Esophagus squamous epithelium (tissue), 5 donors: ENCODE results near the gene ATP12A. TPM values are rescaled to one million over a fixed set of nuclear protein-coding genes. Genes with fewer than 3 reads are reported as not detected.

Experiments used
- DNase-seq: peaks from one replicate; lab custom pipeline; 2025; lab: John Stamatoyannopoulos, UW
- H3K27ac ChIP-seq, 4 donors: fragments of 200-600 bp; sonication (generic); one replicate each; pipeline ENCODE4 v1.5.1; 2016 to 2019; ENCODE audit warnings: mild to moderate bottlenecking in 1 of 4
- H3K27me3 ChIP-seq, 4 donors: fragments of 200-600 bp; sonication (generic); 1 replicate in 3 of 4; 2 replicates in 1 of 4; pipeline versions ENCODE4 v1.5.1 to v1.6.0; 2017 to 2021; ENCODE audit warnings: antibody characterized with exemption in 1 of 4
- H3K36me3 ChIP-seq, 3 donors: fragments of 200-600 bp; sonication (generic); one replicate each; pipeline ENCODE4 v1.5.1; 2016 to 2019
- H3K4me1 ChIP-seq, 3 donors: fragments of 200-600 bp; sonication (generic); one replicate each; pipeline ENCODE4 v1.5.1; 2017 to 2019
- H3K4me3 ChIP-seq, 4 donors: fragments of 200-600 bp; sonication (generic); 1 replicate in 3 of 4; 2 replicates in 1 of 4; pipeline ENCODE4 v1.5.1; 2016 to 2019; ENCODE audit warnings: mild to moderate bottlenecking in 2 of 4, moderate library complexity in 1 of 4
- H3K9me3 ChIP-seq, 3 donors: fragments of 200-600 bp; sonication (generic); one replicate each; pipeline ENCODE4 v1.5.1; 2016 to 2019
- POLR2A ChIP-seq, 4 donors: fragments of 450-650 bp; IDR thresholded peaks; one replicate each; pipeline ENCODE4 v1.6.1; 2017; ENCODE audit warnings: antibody characterized with exemption in 4 of 4, mild to moderate bottlenecking in 4 of 4, moderate library complexity in 3 of 4
- intact Hi-C: fragments of 100-400 bp; cut with DNase I; formaldehyde crosslinking; loops from one replicate; pipeline ENCODE4 v1.15.0; 2022
- small RNA-seq, 4 donors: library from RNA; depleted of rRNA; stranded (forward); fragments of <200 nt; gene quantifications; one replicate each; pipeline ENCODE3, GENCODE V24; 2016
- total RNA-seq, 4 donors: library from RNA; depleted of rRNA; stranded (reverse); fragments of >200 nt; gene quantifications; one replicate each; pipeline ENCODE4 v1.1.0, GENCODE V29; 2016
- TF ChIP-seq, protein P1 (sequence below), 6 experiments: fragments of 450-650 bp in 4 of 6; fragments of 200-600 bp in 2 of 6; sonication (generic) in 2 of 6; IDR thresholded peaks; one replicate each; pipeline ENCODE4 v1.5.1; 2016 to 2019; ENCODE audit warnings: antibody characterized with exemption in 6 of 6, mild to moderate bottlenecking in 4 of 6, moderate library complexity in 4 of 6
- donor health status: DM: yes; HTN: yes; CAD: no.

Gene ATP12A
- total RNA-seq, 4 donors from 2014 or later, result 0.31 to 2.9 (median 2.4) TPM

DNA sequence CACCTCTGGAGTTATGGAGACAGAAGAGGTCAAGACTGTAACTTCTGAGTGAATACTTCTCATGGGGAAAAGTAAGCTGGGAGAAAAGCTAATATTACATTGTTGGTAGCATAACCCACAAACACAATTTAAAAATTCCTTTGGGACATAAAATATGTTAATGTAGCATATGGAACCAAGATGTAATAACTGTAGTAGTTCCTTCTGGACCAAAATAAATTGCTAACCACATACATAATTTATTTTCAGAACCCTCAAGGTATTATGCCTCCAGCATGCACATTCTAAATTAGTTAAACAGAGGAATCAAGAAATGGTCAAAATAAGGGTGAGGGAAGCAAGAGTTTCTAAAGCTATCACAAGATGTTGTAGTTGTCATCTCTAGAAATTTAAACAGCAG is 79.0 kb downstream of the ATP12A start:
- Histone ChIP-seq H3K27ac (no peak overlapping the region), H3K4me1 (no peaks in the 10 kb centered on the region), H3K4me3 (no peak overlapping the region), H3K36me3 (no peaks in the 10 kb centered on the region), H3K9me3 (no peaks in the 10 kb centered on the region), H3K27me3 (peaks cover 0 to 7% (median 0%) of the 10 kb centered on the region in 4 donors)
- no peak for DNase-seq
- TF ChIP-seq, protein P1, sequence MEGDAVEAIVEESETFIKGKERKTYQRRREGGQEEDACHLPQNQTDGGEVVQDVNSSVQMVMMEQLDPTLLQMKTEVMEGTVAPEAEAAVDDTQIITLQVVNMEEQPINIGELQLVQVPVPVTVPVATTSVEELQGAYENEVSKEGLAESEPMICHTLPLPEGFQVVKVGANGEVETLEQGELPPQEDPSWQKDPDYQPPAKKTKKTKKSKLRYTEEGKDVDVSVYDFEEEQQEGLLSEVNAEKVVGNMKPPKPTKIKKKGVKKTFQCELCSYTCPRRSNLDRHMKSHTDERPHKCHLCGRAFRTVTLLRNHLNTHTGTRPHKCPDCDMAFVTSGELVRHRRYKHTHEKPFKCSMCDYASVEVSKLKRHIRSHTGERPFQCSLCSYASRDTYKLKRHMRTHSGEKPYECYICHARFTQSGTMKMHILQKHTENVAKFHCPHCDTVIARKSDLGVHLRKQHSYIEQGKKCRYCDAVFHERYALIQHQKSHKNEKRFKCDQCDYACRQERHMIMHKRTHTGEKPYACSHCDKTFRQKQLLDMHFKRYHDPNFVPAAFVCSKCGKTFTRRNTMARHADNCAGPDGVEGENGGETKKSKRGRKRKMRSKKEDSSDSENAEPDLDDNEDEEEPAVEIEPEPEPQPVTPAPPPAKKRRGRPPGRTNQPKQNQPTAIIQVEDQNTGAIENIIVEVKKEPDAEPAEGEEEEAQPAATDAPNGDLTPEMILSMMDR (IDR thresholded peaks at IDR 0.05), result no peak
- no peak for TF ChIP-seq POLR2A (IDR thresholded peaks at IDR 0.05)
- intact Hi-C loops, result no loop called here

Small RNA genes within 50 kb of the gene (small RNA-seq; reads per million reads assigned to genes)
- 0 reads per million in 4 donors for gene RNY1P7

Other genes with a start within 250 kb of the ATP12A start
- 10 to 100 TPM; 37.3 to 67.6 (median 46.9) TPM for gene PARP4, start 167.6 kb upstream of the ATP12A start, total RNA-seq
- gene RNF17, start 83.8 kb downstream of the ATP12A start, total RNA-seq, result under 1 TPM in 1 of 4 donors, not detected in 3; 0.38 TPM